GM19438 (cell line): ENCODE measurements around the gene MYLK2.
"Not testable (repeated sequence)": the region's sequence is repeated elsewhere in the genome, so short reads cannot be mapped to it uniquely, and the experiment has no call there.

ENCODE experiments used
- ATAC-seq: cut with Tn5 transposase; IDR thresholded peaks from one replicate; pipeline ENCODE4 v1.9.1; 2021; ENCODE audit warnings: low read depth; ENCODE audit not compliant: unreplicated experiment

MYLK2 gene

DNA sequence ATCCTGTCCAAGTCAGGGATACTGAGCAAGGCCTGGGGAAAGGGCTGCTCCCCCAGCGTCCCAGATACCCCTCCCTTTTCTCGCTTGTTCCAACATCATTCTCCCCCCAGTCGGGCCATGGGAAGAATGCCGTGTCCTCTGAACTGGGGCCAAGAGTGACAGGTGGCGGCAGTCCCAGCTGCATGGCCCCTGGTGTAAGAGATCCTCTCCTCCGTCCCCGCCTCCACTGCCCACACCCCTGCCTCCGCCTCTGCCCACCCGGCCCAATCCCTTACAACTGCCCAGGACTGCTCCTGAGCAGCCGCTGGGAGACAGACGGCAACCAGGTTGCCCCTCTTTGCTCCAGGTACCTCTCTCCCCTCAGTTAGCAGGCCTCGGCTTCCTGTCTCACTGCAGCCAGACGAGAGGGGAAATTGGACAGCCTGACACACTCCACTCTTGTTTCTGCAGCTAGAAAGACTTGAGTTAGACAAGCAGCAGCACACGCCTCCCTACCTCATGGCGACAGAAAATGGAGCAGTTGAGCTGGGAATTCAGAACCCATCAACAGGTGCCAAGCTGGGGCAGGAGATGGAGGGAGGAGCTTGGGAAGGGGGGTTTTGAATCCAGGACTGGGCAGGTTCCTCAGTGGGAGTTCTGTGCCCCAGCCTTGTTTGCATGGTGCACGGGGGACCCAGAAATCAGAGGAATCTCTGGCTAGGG, at the start of gene MYLK2:
MYLK2 (plus strand) TSS at position 274 of the 702 bp plus-strand sequence; CDS start at position 499, 225 bp downstream.
- no peak for ATAC-seq

DNA sequence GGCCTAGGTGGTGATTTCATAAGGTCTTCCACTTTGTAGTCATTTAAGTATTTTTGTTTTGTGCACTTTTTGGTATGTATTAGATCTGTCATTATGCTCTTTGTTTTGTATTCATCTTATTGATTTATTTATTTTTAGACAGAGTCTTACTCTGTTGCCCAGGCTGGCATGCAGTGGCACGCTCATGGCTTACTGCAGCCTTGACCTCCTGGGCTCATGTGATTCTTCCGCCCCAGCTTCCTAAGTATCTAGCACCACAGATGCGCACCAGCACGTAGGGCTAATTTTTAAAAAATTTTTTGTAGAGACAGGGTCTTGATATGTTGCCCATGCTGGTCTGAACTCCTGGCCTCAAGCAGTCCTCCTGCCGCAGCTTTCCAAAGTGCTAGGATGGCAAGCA, 49.5 kb upstream of the MYLK2 start:
- ATAC-seq: no peak

DNA sequence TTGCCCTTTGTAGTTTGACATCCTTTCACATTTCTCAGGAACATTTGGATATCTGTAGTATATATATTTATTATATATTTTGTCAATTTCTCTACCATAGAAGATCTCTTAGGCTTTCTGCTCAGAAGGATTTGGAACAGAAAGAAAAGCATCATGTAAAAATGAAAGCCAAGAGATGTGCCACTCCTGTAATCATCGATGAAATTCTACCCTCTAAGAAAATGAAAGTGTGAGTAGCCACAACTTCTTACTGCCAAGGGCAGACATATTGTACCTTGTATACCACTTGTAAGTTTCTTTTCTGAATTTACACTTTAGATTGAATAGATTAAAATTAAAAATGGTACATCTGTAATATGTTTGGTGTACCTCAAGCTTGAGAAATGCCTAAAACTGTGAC, 48.9 kb upstream of the MYLK2 start:
- ATAC-seq: no peak

DNA sequence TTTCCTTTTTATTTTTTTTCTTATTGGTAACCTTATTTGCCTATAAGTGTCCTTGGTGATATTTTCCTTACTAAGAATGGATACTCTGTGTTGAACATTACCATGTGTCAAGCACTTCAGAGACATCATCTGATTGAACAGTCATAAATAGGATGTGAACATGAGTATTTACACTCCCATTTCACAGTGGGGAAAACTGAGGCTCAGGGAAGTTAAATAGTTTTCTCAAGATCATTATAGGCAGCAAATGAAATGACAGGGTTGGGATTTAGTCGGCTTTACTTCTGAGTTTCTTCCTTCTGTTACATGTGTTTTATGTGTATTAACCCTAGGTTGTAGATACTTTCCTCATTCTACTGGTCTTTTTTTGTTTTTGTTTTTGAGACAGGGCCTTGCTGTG, 44.7 kb upstream of the MYLK2 start:
- ATAC-seq: no peak

DNA sequence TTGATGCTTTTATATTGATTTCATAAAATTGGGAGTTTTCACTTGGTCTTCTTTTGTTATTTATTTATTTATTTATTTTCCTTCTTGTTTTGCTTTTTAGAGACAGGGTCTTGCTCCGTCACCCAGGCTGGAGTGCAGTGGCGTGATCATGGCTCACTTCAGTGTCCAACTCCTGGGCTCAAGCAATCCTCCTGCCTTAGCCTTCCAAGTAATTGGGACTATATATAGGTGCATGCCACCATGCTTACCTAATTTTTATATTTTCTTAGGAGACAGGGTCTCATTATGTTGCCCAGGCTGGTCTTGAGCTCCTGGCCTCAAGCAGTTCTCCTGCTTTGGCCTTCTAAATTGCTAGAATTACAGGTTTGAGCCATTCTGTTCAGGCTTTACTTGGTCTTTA, 38.3 kb upstream of the MYLK2 start:
- ATAC-seq: no peak

DNA sequence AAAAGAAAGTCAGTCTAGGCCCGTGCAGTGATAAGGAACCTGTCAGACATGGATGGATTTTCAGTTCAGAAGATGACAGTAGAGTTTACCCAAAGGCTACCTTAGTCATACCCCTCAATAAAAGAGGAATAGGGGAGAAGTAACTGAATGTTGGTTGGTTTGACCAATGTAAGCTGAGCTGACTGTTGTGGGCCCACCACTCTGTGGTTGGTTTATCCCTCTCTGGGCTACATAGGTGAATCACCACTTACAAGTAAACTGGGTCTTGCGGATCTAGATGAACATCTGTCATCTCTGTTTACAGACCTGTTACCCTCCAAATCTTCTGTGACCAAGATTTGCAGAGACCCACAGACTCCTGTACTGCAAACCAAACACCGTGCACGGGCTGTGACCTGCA, 37.2 kb upstream of the MYLK2 start:
- no peak for ATAC-seq

DNA sequence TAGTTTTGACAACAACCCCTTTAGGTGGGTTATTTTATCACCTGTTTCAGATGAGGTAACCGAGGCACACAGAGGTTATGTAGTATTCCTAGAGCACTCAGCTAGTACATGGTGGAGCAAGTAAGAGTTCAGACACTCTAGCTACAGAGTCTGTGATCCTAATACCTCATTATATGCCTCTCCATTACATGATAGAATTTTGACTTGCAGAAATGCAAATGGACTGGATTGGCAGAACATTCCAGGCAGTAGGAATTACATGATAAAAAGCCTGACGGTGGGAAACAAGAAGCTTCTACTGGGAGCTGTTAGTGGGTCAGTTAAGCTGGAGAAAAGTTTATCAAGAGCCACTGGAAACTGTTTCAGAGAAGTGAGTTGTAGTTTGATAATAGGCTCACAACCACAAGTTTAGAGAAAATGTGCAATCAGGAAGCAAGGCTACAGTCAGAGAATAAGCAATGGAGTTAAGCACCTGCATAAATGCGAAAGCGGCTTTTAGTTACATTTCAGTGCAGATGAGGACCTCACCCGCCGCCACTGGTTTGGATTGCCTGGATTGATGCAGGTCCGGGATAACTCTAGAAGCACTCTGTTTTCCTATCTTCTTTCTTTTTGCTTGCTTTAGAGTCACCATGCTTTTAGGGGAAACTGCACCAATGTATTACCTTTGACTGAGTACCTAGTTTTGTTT, 34.7 kb upstream of the MYLK2 start:
- no peak for ATAC-seq

DNA sequence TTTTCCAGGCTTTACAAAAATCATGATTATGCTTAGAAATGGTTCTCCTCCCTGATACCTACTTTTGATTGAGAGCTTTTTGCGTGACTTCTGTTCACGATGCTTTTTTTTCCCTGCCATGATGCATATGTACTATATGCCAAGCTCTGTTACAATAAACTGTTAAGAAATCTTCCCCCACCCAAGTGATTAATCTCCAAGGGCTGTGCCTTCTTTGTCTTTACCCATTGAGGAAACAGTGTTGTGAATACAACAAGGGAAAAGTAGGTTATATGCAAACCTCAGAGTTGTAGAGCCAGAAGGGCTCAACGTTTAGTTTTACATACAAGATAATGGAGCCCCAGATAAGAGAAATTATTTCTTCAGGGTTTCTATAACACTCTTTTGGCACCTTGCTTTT, 34.1 kb upstream of the MYLK2 start:
- ATAC-seq: no peak

DNA sequence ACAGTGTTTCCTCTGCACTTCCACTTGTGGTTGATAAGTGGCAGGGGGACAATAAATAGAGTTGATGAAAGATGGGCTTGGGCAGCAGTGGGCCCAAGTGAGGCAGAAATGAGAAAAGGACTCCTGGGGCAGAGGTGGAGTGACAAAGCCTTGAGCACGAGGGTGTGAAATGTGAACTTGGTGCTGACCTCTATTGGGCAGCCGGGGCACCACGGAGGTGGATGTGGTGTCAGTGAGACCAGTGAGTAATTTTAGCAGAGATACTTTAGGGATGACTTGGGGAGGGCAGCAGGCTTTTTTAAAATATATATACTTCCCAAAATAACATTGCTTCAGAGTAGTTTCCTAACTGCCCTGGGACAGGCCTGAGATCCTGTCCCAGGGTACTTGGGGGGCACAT, 30.6 kb upstream of the MYLK2 start:
- no peak for ATAC-seq

DNA sequence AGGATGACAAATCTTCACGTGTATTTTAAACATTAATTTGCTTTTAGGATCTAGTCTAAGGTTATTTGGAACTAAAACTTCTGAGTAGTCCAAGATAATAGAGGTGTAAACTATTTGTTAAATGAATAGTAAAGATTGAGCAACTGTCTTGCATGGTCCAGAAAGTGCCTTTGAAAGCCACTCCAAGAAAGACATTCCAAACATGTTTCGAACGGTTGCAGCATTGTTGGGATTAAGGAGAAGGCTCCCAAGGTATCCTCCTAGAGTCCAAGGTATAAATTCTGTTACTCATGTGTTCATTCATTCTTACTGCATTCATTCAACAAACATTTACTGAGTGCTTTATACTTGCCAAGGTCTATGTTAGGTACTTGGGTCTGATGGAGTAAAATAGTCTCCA, 28.8 kb upstream of the MYLK2 start:
- no peak for ATAC-seq

DNA sequence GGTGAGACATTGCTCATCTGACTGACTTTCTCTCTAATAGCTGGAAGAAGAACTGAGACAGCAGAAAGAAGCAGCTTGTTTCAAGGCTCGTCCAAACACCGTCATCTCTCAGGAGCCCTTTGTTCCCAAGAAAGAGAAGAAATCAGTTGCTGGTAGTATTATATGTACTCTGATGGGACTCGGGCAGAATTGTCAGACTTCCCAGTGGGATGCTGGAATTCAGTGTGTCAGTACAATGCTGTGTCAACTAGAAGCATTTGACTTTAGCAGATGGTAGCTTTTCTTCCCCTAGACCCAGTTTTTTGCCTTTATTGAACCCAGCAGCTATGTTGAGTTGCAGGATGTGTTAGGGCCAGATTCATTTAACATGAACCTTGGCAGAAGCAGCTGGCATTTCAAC, 21.8 kb upstream of the MYLK2 start:
- no peak for ATAC-seq

DNA sequence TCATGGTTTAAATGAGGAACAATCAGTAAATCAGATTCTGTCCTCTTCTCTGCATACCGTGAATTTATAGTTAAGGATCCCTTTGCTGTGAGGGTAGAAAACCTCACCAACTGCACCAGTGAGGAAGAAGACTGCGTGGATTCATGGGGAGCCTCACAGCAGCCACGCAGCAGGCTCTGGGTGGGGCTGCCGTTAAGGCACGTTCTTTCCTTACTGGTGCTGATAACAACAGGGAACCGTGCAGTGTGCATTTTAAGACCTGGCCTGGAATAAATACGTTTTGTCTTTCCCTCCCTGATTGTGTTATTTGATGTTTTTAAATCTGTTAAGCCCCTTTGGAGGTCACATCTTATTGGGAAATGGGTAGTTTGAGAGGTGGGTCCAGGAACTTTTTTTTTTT, 17.6 kb upstream of the MYLK2 start:
- no peak for ATAC-seq

DNA sequence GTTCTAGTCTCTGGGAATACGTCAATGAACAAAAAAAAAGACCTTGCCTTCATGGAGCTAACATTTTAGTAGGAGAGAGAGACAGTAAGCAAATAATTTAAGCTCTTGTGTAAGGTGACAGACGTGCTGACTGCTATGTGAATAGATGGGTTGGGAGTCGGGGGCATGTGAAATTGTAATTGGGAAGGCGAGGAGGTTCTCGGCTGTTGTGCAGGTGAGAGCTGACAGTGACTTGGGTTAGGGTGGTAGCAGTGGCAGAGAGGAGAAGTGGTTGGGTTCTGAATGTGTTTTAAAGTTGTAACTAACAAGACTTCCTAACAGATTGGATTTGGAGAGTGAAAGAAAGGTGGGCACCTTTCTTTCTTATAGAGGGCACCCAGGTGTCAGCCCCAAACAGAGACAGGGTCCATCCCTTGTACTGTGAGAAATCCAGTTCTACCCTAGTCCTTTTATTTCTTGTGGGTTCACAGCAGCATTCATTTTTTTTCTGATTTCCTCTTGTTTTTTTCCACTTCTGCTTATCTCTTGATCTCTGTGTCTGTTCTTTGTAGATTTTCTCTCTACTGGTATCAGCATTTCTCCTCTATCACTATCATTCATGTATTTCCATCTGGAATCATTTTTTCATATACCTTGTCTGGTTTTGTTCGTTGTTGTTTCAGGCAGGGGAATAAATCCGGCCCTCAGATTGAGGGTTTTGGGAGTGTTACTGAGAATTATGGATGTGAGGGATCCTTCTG, 15.4 kb upstream of the MYLK2 start:
- ATAC-seq: no peak

DNA sequence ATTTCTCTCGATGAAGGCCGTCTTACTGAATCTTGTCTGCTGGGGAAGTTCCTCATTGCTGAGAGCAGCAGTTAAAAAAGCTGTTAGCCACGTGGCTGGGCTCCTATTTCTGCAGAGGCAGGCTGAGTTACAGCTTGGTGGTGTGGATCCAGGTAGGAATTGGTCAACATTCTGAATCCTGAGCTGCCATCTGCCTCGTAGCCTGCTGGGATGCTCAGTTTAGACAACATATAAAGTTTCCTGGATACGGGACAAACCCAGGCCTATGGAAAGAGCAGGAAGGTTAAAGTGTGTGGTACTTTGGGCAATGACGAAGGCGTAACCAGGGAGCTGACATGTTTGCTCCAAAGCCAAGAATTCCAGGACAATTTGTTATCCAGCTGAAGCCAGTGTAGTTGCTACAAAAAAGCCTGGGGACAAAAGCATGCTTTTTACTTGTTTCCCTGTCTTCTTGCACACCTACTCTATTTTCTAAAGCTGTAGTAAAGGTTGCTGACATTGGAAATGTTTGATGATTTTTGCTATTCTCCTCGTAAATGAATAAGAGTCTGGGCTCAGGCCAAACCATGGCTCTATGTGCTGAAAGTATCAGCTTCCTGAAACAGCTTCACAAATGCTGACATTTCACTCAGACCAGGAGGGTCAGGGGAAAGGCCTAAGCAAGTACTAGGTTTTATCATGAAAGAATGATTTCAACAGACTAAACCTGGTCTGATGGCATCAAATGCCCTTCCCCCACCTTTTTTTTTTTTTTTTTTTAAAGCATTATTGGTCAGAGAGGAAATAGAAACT, 12.4 kb upstream of the MYLK2 start:
- no peak for ATAC-seq

DNA sequence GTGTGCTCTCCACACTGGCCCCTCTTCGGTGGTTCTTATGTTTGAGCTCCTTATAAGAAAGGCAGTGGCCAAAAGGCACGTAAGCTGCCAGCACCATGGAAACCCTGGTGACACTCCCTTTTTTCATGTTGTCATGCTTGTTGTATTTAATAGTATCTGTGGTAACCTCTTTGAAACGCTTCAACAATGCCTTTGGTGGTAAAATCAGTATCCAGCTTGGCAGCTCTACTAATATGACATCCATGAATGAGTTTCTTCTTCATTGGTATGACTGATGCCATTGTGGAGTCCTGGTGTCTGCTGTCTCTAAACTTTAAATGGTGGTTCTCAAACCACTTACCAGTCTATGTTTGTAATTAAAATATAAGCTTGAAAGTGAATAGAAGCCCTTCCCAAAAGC, 10.7 kb upstream of the MYLK2 start:
- no peak for ATAC-seq

DNA sequence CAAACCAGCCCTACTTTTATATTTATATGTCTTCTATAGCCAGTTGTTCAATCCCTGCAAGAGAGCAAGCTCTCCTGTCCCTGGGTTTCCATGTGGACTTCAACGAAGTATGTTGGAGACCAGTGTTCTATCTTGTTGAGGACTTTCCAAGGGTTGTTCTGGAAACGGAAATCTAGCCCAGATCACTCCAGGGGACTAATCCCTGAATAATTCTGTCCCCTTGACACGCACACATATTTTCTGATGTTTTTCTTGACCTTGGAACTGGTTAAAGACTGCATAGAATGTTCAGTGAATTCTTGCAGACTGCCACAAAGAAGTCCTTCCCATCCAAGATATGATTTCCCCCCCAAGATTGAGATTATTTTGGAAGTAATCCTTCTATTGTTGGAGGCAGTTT, 9.5 kb upstream of the MYLK2 start:
- ATAC-seq: no peak

DNA sequence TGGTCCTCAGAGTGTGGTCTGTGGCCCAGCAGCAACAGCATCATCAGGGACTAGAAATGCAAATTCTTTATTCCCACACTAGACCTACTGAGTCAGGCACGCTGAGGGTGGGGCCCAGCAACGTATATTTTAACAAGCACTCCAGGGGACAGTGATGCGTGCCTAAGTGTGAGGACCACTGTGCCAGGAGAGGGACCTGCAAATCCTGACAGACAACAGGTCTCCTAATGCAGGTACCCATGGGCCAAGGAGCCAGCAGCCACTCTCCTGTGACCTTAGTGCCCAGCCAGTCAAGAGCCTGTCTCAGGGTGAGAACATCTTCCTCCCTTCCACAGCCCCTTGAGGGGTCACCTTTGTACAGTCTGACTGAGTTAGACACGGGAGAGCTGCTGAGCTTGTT, 8.0 kb upstream of the MYLK2 start:
- no peak for ATAC-seq

DNA sequence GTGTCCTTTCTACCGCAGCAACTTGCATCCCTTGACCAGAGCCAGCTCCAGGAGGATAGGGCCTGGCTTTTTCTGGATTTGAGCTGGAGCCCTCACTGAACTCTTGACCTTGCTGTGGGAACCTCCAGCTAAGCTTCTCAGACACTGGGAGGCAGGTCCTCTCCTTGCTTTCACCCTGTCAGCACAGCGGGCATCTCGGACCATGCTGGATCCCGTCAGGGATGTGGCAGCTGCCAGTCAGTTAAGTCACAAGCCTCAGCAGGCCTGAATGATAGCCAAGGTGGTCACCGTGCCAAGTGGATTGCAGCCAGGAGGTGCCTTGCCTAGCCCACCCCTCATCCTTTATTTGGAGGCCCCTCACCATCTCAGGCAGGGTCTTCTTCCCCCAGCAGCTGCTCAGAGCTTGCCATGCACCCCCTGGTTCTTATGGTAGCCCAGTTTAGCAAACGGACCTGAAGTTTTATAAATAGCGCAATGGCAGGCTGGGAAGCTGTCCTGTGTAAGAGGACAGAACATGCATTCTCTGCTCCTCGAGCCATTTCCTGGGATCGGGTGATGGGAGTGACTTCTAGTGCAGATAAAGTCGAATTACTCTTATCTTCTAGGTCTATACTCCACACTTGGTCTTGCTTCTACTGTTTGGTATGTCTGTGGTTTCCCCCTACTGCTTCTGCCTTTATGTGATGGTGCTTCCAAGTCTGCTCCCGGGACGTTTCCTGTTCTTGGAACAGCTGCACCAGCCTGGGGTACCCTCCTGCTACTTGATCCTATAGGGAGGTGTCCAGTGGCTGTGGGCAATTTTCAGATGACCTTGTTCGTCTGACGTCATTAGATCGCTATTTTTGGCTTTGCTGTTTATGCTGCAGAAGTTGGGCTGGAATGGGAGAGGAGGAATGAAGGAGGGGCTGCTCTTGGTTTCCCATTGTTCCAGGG, 7.1 kb upstream of the MYLK2 start:
- ATAC-seq: no peak

DNA sequence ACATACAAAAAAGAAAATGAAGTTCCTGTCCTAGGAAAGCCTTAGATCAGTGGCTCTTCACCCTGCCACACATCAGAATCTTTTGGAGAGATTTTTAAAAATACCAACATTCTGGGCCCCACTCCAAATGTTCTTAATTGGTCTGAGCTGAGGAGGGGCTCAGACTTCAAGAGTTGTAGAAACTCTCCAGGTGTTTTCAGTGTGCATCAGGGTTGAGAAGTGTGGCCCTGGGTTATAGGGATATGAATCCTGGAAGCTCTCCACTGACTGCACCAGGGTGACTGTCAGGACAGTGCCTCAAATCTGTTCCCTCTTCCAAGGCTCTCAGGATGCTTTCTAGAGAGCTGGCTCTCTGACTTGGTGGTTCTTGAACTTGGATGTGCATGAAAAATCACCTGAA, 5.5 kb upstream of the MYLK2 start:
- ATAC-seq: no peak

DNA sequence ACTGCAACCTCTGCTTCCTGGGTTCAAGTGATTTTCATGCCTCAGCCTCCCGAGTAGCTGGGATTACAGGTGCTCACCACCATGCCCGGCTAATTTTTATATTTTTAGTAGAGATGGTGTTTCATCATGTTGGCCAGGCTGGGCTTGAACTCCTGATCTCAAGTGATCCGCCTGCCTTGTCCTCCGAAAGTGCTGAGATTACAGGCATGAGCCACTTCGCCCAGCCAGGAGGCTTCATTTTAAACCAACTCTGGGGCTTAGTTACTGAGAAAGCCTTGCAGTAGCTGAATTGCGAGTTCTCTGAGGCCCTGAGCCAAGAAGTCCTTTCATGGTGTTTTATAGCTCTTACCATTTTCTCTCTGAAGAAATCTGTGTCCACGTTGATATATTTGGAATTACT, 5.0 kb upstream of the MYLK2 start:
- not testable (repeated sequence) for ATAC-seq
